ENCODE results near the gene ATP5MC2.

GRCh38 chr12:53683494-53683893 lies 7.6 kb upstream of the ATP5MC2 start:
- TF ChIP-seq CTCF (IDR thresholded peaks at IDR 0.05 in 2 of 3, conservative IDR thresholded peaks at IDR 0.05 in 1 of 3; ENCODE audit: control insufficient read depth in 2 of 3, extremely low read depth in 1 of 3, insufficient read depth in 1 of 3, low read depth in 3 of 3, low read length in 3 of 3) (no peak), RCOR1 (conservative IDR thresholded peaks at IDR 0.05; ENCODE audit: low read depth, low read length) (no peak), NFYA (IDR thresholded peaks at IDR 0.05; ENCODE audit: borderline replicate concordance, low read depth, low read length) (no peak), ZNF274 (IDR thresholded peaks at IDR 0.05; ENCODE audit: insufficient read depth, insufficient read length) (no peak), SREBF2 (IDR thresholded peaks at IDR 0.05; ENCODE audit: low read length) (no peak), CHD2 (IDR thresholded peaks at IDR 0.05; ENCODE audit: borderline replicate concordance, low read depth, low read length) (no peak), ZNF207 (IDR thresholded peaks at IDR 0.05; ENCODE audit: borderline replicate concordance) (no peak), JUND (IDR thresholded peaks at IDR 0.05; ENCODE audit: low read depth, low read length) (no peak), ASH2L (IDR thresholded peaks at IDR 0.05; ENCODE audit: borderline replicate concordance, low read depth) (no peak), POLR2A (IDR thresholded peaks at IDR 0.05; ENCODE audit: low read depth, low read length) (no peak), EZH2 (IDR thresholded peaks at IDR 0.05; ENCODE audit: borderline replicate concordance, control insufficient read depth, low read depth, low read length) (no peak), MEF2A (IDR thresholded peaks at IDR 0.05; ENCODE audit: insufficient read depth, low read depth, low read length) (no peak), ZNF24 (IDR thresholded peaks at IDR 0.05) (no peak)
